ENCODE results near the gene C16orf89.
A peak's percentile ranks its signal among the peaks of the same experiment; 100 is the strongest.

C16orf89 gene

GRCh38 chr16:5044011-5044540 lies 21.7 kb downstream of the C16orf89 start:
- DNase-seq = no peak

GRCh38 chr16:5042574-5043171 lies 23.1 kb downstream of the C16orf89 start:
- no peak for DNase-seq
- TF ChIP-seq POLR2A (IDR thresholded peaks at IDR 0.05; ENCODE audit: low read length) = no peak
- no peak for TF ChIP-seq GATA1 (IDR thresholded peaks at IDR 0.05; ENCODE audit: low read depth, low read length)

More at GRCh38 chr16:5044011-5044540, 21.7 kb downstream of the C16orf89 start:
- TF ChIP-seq POLR2A (IDR thresholded peaks at IDR 0.05; ENCODE audit: low read length) = no peak
- no peak for TF ChIP-seq GATA1 (IDR thresholded peaks at IDR 0.05; ENCODE audit: low read depth, low read length)

- DNase-seq = no peak
- no peak for TF ChIP-seq POLR2A (IDR thresholded peaks at IDR 0.05; ENCODE audit: low read length)
- TF ChIP-seq GATA1 (IDR thresholded peaks at IDR 0.05; ENCODE audit: low read depth, low read length) = no peak
These were observed 24.1 kb downstream of the C16orf89 start for GRCh38 chr16:5041600-5042133.

GRCh38 chr16:5040451-5040850 lies 25.3 kb downstream of the C16orf89 start:
- no peak for DNase-seq
- TF ChIP-seq POLR2A (IDR thresholded peaks at IDR 0.05; ENCODE audit: low read length) (no peak), GATA1 (IDR thresholded peaks at IDR 0.05; ENCODE audit: low read depth, low read length) (no peak)

GRCh38 chr16:5036228-5037156 lies 29.3 kb downstream of the C16orf89 start:
- no peak for TF ChIP-seq POLR2A (IDR thresholded peaks at IDR 0.05; ENCODE audit: low read length)
- no peak for TF ChIP-seq GATA1 (IDR thresholded peaks at IDR 0.05; ENCODE audit: low read depth, low read length)
- DNase-seq = no peak

- DNase-seq = no peak
- TF ChIP-seq POLR2A (IDR thresholded peaks at IDR 0.05; ENCODE audit: low read length) (no peak), GATA1 (IDR thresholded peaks at IDR 0.05; ENCODE audit: low read depth, low read length) (no peak)
These were observed 29.9 kb downstream of the C16orf89 start for GRCh38 chr16:5035909-5036227.

- TF ChIP-seq GATA1 (IDR thresholded peaks at IDR 0.05; ENCODE audit: low read depth, low read length) (no peak), POLR2A (IDR thresholded peaks at IDR 0.05; ENCODE audit: low read length) (no peak)
- DNase-seq = no peak
These were observed 31.6 kb downstream of the C16orf89 start for GRCh38 chr16:5034167-5034523.

- peak; percentile 89 to 92 for DNase-seq
- TF ChIP-seq GATA1 (IDR thresholded peaks at IDR 0.05; ENCODE audit: low read depth, low read length) (no peak), POLR2A (IDR thresholded peaks at IDR 0.05; ENCODE audit: low read length) (peak; percentile 68)
These were observed 32.2 kb downstream of the C16orf89 start, which contains the start of gene NAGPA for GRCh38 chr16:5033256-5034166. Gene NAGPA (minus strand): TSS chr16:5033935. CDS start chr16:5033914, 21 bp downstream.

GRCh38 chr16:5032748-5033167 lies 33.0 kb downstream of the C16orf89 start:
- peak; percentile 56 to 69 for DNase-seq

GRCh38 chr16:5031601-5032000 lies 34.2 kb downstream of the C16orf89 start:
- no peak for DNase-seq
- TF ChIP-seq POLR2A (IDR thresholded peaks at IDR 0.05; ENCODE audit: low read length) (no peak), GATA1 (IDR thresholded peaks at IDR 0.05; ENCODE audit: low read depth, low read length) (no peak)

More at GRCh38 chr16:5032748-5033167, 33.0 kb downstream of the C16orf89 start:
- TF ChIP-seq GATA1 (IDR thresholded peaks at IDR 0.05; ENCODE audit: low read depth, low read length) (no peak), POLR2A (IDR thresholded peaks at IDR 0.05; ENCODE audit: low read length) (no peak)

- no peak for DNase-seq
- TF ChIP-seq GATA1 (IDR thresholded peaks at IDR 0.05; ENCODE audit: low read depth, low read length) = no peak
- TF ChIP-seq POLR2A (IDR thresholded peaks at IDR 0.05; ENCODE audit: low read length) = no peak
These were observed 35.4 kb downstream of the C16orf89 start for GRCh38 chr16:5030251-5030870.

- no peak for TF ChIP-seq POLR2A (IDR thresholded peaks at IDR 0.05; ENCODE audit: low read length)
- no peak for TF ChIP-seq GATA1 (IDR thresholded peaks at IDR 0.05; ENCODE audit: low read depth, low read length)
- DNase-seq = no peak
These were observed 36.7 kb downstream of the C16orf89 start for GRCh38 chr16:5028950-5029475.
